IMR-90 (cell line): Measurements from ENCODE around the gene DMAC2L. TPM values are rescaled to one million over a fixed set of nuclear protein-coding genes. Genes with fewer than 3 reads are reported as not detected.

Experiments
- ATAC-seq: fragments of 200-7000 bp; cut with Tn5 transposase; 2 replicates; pipeline ENCODE4 v1.9.1; 2020; ENCODE audit warnings: low read depth, mild to moderate bottlenecking, moderate library complexity
- BruUV-seq: library from RNA; stranded (reverse); fragments of 400-500 nt; replicated peaks from 2 replicates; lab custom pipeline; 2021; lab: Mats Ljungman, UMichigan
- CTCF ChIA-PET: fragments of 300-600 bp; formaldehyde crosslinking; extraction: SDS; loops from one replicate; lab custom pipeline; 2021; ENCODE audit warnings: antibody characterized with exemption; lab: Yijun Ruan, JAX
- POLR2A ChIA-PET: fragments of 300-600 bp; sonication (Branson Sonifier 250); formaldehyde crosslinking; loops from one replicate; lab custom pipeline; 2022; ENCODE audit warnings: antibody characterized with exemption; ENCODE audit not compliant: unreplicated experiment; lab: Charles Lee
- DNase-seq: peaks from one replicate; pipeline ENCODE4 v3.0.0; 2013
- H2AFZ ChIP-seq: replicated peaks from 2 replicates; pipeline ENCODE3; 2013; ENCODE audit warnings: low read length, mild to moderate bottlenecking; ENCODE audit not compliant: poor library complexity
- H2AK5ac ChIP-seq: 2 replicates; pipeline ENCODE4 v1.6.1; 2013; ENCODE audit warnings: low read depth, low read length, inconsistent platforms
- H2AK9ac ChIP-seq: replicated peaks from 2 replicates; pipeline ENCODE3; 2013; ENCODE audit warnings: mild to moderate bottlenecking, low read depth, low read length, moderate library complexity; ENCODE audit not compliant: poor library complexity
- H2BK120ac ChIP-seq: 2 replicates; pipeline ENCODE4 v1.6.1; 2013; ENCODE audit warnings: low read depth, low read length, inconsistent platforms
- H2BK15ac ChIP-seq: 3 replicates; pipeline ENCODE4 v1.6.1; 2013; ENCODE audit warnings: low read depth, low read length, inconsistent platforms
- H2BK20ac ChIP-seq: 2 replicates; pipeline ENCODE4 v1.6.1; 2013; ENCODE audit warnings: low read depth, mild to moderate bottlenecking, inconsistent platforms, low read length, moderate library complexity
- H2BK5ac ChIP-seq: 2 replicates; pipeline ENCODE4 v1.6.1; 2013; ENCODE audit warnings: mild to moderate bottlenecking, low read depth, low read length, inconsistent platforms; ENCODE audit not compliant: poor library complexity, severe bottlenecking
- H3K14ac ChIP-seq: replicated peaks from 2 replicates; pipeline ENCODE4 v1.6.1; 2013; ENCODE audit warnings: low read depth, low read length, inconsistent platforms
- H3K18ac ChIP-seq: 2 replicates; pipeline ENCODE4 v1.6.1; 2013; ENCODE audit warnings: low read depth, low read length, control low read depth
- H3K23ac ChIP-seq: 2 replicates; pipeline ENCODE4 v1.6.1; 2013; ENCODE audit warnings: low read depth, low read length, inconsistent platforms
- H3K27ac ChIP-seq: 2 replicates; pipeline ENCODE4 v1.5.1; 2013; ENCODE audit warnings: mild to moderate bottlenecking, control low read depth, low read length; ENCODE audit not compliant: insufficient read depth
- H3K27me3 ChIP-seq: 2 replicates; pipeline ENCODE4 v1.6.1; 2013; ENCODE audit warnings: low read length; ENCODE audit not compliant: control insufficient read depth, insufficient read depth
- H3K36me3 ChIP-seq: 2 replicates; pipeline ENCODE4 v1.6.1; 2013; ENCODE audit warnings: low read length, mixed read lengths; ENCODE audit not compliant: control insufficient read depth, insufficient read depth
- H3K4ac ChIP-seq: 2 replicates; pipeline ENCODE4 v1.6.1; 2013; ENCODE audit warnings: low read depth, low read length, inconsistent platforms
- H3K4me1 ChIP-seq: 2 replicates; pipeline ENCODE4 v1.6.1; 2013; ENCODE audit warnings: low read length, mixed read lengths; ENCODE audit not compliant: control insufficient read depth, insufficient read depth
- H3K4me2 ChIP-seq: 2 replicates; pipeline ENCODE4 v1.6.1; 2013; ENCODE audit warnings: low read depth, mild to moderate bottlenecking, control low read depth, low read length, moderate library complexity
- H3K4me3 ChIP-seq: 2 replicates; pipeline ENCODE4 v1.5.1; 2013; ENCODE audit warnings: low read depth, mild to moderate bottlenecking, control low read depth, low read length, moderate library complexity; ENCODE audit not compliant: insufficient read depth
- H3K56ac ChIP-seq: 2 replicates; pipeline ENCODE4 v1.6.1; 2013; ENCODE audit warnings: low read length, inconsistent platforms; ENCODE audit not compliant: insufficient read depth; ENCODE audit errors: extremely low read depth
- H3K79me1 ChIP-seq, 2 experiments: 2 replicates each; pipeline ENCODE4 v1.6.1; 2013; ENCODE audit warnings: low read length in 2 of 2, inconsistent platforms in 1 of 2, low read depth in 1 of 2
- H3K9ac ChIP-seq: 2 replicates; pipeline ENCODE4 v1.6.1; 2013; ENCODE audit warnings: low read depth, low read length, control low read depth
- H3K9me1 ChIP-seq: 2 replicates; pipeline ENCODE4 v1.6.1; 2013; ENCODE audit warnings: low read length, inconsistent platforms; ENCODE audit not compliant: insufficient read depth
- H3K9me3 ChIP-seq: 2 replicates; pipeline ENCODE4 v1.6.1; 2013; ENCODE audit warnings: low read length; ENCODE audit not compliant: control insufficient read depth, insufficient read depth
- H4K20me1 ChIP-seq: 2 replicates; pipeline ENCODE4 v1.6.1; 2013; ENCODE audit warnings: low read length, inconsistent platforms; ENCODE audit not compliant: insufficient read depth
- H4K5ac ChIP-seq: 2 replicates; pipeline ENCODE4 v1.6.1; 2013; ENCODE audit warnings: mild to moderate bottlenecking, low read depth, low read length, control low read depth
- H4K8ac ChIP-seq, 2 experiments: 2 replicates each; pipeline ENCODE4 v1.6.1; 2013; ENCODE audit warnings: low read depth in 2 of 2, low read length in 2 of 2, control low read depth in 1 of 2, inconsistent platforms in 1 of 2
- H4K91ac ChIP-seq: 2 replicates; pipeline ENCODE4 v1.6.1; 2013; ENCODE audit warnings: low read depth, low read length, inconsistent platforms; ENCODE audit not compliant: insufficient read depth
- MAFK ChIP-seq: IDR thresholded peaks from 2 replicates; pipeline ENCODE4 v1.6.1; 2012; ENCODE audit warnings: low read depth, low read length, improper control_type of control experiment
- MAZ ChIP-seq: IDR thresholded peaks from 2 replicates; pipeline ENCODE4 v1.6.1; 2012; ENCODE audit warnings: low read depth, mild to moderate bottlenecking, low read length, improper control_type of control experiment, moderate library complexity, borderline replicate concordance
- POLR2A ChIP-seq: IDR thresholded peaks from 2 replicates; pipeline ENCODE4 v1.6.1; 2012; ENCODE audit warnings: mild to moderate bottlenecking, low read depth, low read length
- WGBS, 2 experiments: methylation state at CpG; one replicate each; pipeline versions ENCODE4 v1.1.5 to v1.1.7; 2013; ENCODE audit warnings: missing lambda C conversion rate in 2 of 2; ENCODE audit not compliant: insufficient read length in 1 of 2; ENCODE audit errors: extremely low coverage in 2 of 2; 5-methylcytosine and 5-hydroxymethylcytosine counted together
- dilution Hi-C: fragments of 300-500 bp; cut with HindIII; formaldehyde crosslinking; loops from one replicate; pipeline ENCODE4 v1.14.3; 2018; ENCODE audit warnings: low sequenced_read_pairs; ENCODE audit not compliant: unreplicated experiment
- in situ Hi-C: fragments of 300-500 bp; cut with MboI; formaldehyde crosslinking; loops from 3 replicates; pipeline ENCODE4 v1.14.3; 2019; ENCODE audit warnings: low sequenced_read_pairs, inconsistent platforms, mixed read lengths
- intact Hi-C: fragments of 100-400 bp; cut with micrococcal nuclease; formaldehyde crosslinking; loops from 2 replicates; pipeline ENCODE4 v1.10.0; 2022
- polyA plus RNA-seq, 3 experiments: library from polyadenylated mRNA; depleted of rRNA; stranded (reverse); fragments of >200 nt; gene quantifications; 2 replicates each; pipeline ENCODE4 v1.2.3, GENCODE V29; 2012; ENCODE audit warnings: low replicate concordance in 1 of 3
- total RNA-seq: library from RNA; depleted of rRNA; stranded (reverse); fragments of >200 nt; gene quantifications from 2 replicates; pipeline ENCODE4 v1.2.3, GENCODE V29; 2012

The DMAC2L gene
- total and polyA plus RNA-seq, 2 of the 4 experiments (the other 2 are of a cell fraction): 5.0 to 6.1 TPM

DNA sequence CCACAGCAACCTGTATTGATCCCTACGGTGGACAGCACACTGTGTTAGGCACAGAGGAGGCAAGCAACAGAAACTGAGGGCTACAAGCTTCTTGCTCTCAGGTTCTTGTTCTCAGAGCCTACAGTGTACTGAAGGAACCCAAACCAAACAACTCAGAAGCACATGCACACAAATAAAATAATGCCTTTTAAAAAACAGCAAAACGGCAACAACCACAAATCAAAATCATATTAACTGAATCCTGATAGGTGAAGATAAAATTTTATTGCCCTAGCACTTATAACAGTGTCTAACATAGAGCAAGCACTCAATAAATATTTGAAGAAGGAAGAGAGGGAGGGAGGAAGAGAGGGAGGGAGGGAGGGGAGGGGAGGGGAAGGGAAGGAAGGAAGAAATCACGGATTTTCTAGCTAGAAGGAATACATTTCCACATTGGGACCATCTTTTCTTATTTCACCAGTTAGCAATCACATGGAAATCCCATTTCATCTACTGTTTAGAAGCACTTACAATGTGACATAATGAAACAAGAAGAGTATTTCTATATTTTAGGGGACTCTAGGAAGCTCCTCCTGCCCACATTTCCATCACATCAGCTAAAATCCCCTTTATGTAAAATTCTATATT, 27.2 kb downstream of the DMAC2L start:
- H3K4me2 ChIP-seq: no peak overlapping the region
- H3K4ac ChIP-seq: no peak overlapping the region
- H3K27me3 ChIP-seq: no peaks in the 10 kb centered on the region
- H2BK120ac ChIP-seq: 0 out of 2 replicates have a peak overlapping the region, but pooled peaks have one; percentile 6
- H3K9me1 ChIP-seq: peaks cover 14% of the 10 kb centered on the region
- no peak overlapping the region for H4K5ac ChIP-seq
- H3K9me3 ChIP-seq: no peaks in the 10 kb centered on the region
- POLR2A ChIA-PET: no interaction called here
- H3K4me1 ChIP-seq: peaks cover 18% of the 10 kb centered on the region
- no peaks in the 10 kb centered on the region for H3K36me3 ChIP-seq
- H3K79me1 ChIP-seq: peaks cover 0 to 14% of the 10 kb centered on the region in 2 experiments; a peak in 2 of 4 replicates
- H3K56ac ChIP-seq: no peak overlapping the region
- no peak overlapping the region for H4K91ac ChIP-seq
- intact Hi-C loops: no loop called here
- dilution Hi-C loops: no loop called here
- CTCF ChIA-PET: no interaction called here
- H3K18ac ChIP-seq: no peak overlapping the region
- DNase-seq (no peak), ATAC-seq (no peak)
- H2AK5ac ChIP-seq: no peak overlapping the region
- H3K9ac ChIP-seq: no peak overlapping the region
- no peak overlapping the region for H3K27ac ChIP-seq
- H2BK20ac ChIP-seq: no peak overlapping the region
- H3K23ac ChIP-seq: 0 out of 2 replicates have a peak overlapping the region, but pooled peaks have one; percentile 6
- BruUV-seq: no TSS peak
- no peak overlapping the region for H3K14ac ChIP-seq
- H2AK9ac ChIP-seq: no peak overlapping the region
- in situ Hi-C loops: no loop called here
- H3K4me3 ChIP-seq: no peak overlapping the region
- no peak overlapping the region for H2BK5ac ChIP-seq
- no peak overlapping the region; the same call in 2 of the 3 replicates for H2BK15ac ChIP-seq
- no peak for TF ChIP-seq MAFK
- TF ChIP-seq MAZ: no peak
- TF ChIP-seq POLR2A: no peak
- WGBS, 2 experiments: no CpG with 5 or more reads among the region's 3 CpGs
- no peak overlapping the region for H2AFZ ChIP-seq
- no peaks in the 10 kb centered on the region for H4K20me1 ChIP-seq
- no peak overlapping the region for H4K8ac ChIP-seq
